ENCODE measurements around the gene HCCS. TPM values are rescaled to one million over a fixed set of nuclear protein-coding genes. Genes with fewer than 3 reads are reported as not detected.

Gene HCCS
- total RNA-seq, result 10 to 100 TPM; 33.9 to 36.6 TPM

DNA sequence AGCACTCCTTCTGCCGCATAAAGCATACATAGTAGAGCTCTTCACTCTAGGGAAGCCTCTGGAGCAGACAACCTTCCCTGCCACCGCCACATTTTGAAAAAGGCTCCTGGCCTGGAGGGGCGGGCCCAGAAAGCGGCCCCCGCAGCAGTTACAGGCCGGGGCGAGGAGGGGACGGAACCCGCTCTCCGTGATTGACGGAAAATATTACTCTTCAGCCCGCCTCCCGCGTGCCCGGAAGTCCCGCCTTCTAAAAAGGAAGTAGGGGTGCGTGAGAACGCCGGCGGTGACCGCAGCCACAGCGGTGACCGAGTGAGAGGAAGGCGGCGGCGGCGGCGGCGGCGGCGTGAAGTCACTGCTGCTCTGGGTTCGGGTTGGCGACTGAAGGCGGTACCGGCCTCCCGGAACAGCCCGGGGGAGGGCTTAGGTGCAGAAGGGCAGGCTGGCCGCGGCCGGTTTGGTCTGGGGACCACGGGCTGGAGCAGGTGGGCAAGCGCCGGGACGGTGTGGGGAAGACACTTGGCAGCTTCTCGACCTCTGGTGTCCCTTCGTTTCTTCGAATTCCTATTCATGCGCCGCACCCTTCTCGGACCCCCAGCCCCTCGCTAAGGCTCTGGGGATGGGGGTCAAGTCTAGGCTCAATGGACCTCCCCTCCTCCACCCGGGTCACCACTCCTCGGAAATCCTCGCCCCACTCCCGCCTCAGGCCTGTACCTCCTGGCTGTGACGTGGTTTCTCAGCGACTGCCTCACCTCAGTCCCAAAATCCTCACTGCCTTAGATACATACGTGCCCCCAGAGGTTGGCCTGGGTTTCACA, at the start of gene HCCS:
TSS of gene HCCS (plus strand) at position 296 of the 815 bp plus-strand sequence. CDS start 729 bp downstream, outside the sequence.
- Mint-ChIP-seq H3K27ac (peak within 1 kb of the TSS; percentile 98), H3K4me1 (peaks cover 21% of the 10 kb centered on the region), H3K27me3 (no peaks in the 10 kb centered on the region), H3K36me3 (peaks cover 7% of the 10 kb centered on the region), H3K9me3 (no peaks in the 10 kb centered on the region), H3K4me3 (no peak within 1 kb of the TSS)
- peak; percentile 83 for DNase-seq

DNA sequence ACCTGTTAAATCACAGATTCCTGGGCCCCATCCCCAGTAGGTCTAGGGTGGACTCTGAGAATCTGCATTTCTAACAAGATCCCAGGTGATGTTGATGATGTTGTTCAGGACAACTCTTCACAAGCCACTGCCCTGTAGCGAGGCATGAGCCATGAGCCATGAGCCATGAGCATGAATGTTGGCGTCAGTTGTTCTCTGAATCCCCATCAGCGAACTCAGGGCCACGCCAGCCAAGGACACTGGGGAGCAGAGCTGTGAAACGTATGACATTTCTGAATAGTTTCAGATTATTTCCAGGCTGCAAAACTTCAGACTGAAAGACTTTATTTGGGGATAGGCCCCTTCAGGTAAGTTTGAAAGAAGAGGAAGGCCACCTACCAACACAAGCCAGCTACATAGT, 46.9 kb upstream of the HCCS start:
- Mint-ChIP-seq H3K27me3 (no peaks in the 10 kb centered on the region), H3K36me3 (no peaks in the 10 kb centered on the region), H3K4me3 (no peak overlapping the region), H3K9me3 (no peaks in the 10 kb centered on the region), H3K27ac (no peak overlapping the region), H3K4me1 (no peaks in the 10 kb centered on the region)
- DNase-seq, result no peak

DNA sequence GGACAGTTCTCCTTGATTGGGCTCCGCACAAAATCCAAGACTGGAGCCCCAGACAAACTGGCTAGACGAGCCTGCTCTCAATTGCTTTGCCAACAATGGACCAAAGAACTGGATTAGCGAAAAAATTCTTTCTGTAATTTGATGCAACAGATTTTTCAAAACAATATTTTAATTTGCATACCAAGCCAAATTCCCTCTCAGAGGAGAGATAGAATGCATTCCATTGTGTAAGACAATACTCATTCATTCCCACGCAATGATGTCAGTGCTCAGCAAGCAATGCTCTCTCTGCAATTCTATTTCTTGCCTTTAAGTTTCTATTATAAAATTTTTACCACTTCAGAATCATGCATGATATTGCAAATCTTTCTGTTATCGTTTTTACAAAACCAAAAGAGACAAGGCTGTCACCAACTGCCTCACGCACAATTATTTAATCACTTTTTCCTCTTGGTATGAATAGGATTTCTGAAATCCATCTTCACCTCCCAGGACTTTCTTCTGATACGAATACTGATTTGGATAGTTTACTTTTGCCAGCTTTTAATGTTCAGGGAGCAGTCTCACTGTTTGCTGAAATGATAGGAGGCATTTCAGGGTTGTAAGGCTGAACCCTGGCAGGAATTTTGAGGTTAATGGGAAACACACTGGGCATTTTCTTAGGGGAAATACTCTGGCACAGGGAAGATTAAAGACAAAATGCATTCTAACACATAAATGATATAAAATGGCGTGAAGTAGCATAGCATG, 46.1 kb upstream of the HCCS start:
- no peak for DNase-seq
- Mint-ChIP-seq H3K9me3 (no peaks in the 10 kb centered on the region), H3K36me3 (no peaks in the 10 kb centered on the region), H3K4me1 (no peaks in the 10 kb centered on the region), H3K27me3 (no peaks in the 10 kb centered on the region), H3K4me3 (no peak overlapping the region), H3K27ac (no peak overlapping the region)

DNA sequence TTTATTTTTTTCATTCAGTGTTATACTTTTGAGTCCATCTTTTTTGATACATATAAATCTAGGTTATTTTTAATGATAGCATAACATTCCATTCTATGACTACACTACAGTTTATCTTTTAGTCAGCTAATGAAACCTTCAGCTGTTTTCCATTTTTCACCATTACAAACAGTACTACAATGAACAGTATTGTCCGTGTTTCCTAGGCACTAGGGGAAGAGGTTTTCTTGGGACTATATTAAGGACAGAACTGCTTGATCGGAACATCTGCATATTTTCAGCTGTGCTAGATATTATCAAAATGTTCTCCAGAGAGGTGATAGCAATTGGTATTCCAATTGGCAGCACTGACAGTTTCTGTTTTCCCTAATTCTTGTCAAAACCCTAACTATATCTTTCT, 44.3 kb upstream of the HCCS start:
- no peak for DNase-seq

DNA sequence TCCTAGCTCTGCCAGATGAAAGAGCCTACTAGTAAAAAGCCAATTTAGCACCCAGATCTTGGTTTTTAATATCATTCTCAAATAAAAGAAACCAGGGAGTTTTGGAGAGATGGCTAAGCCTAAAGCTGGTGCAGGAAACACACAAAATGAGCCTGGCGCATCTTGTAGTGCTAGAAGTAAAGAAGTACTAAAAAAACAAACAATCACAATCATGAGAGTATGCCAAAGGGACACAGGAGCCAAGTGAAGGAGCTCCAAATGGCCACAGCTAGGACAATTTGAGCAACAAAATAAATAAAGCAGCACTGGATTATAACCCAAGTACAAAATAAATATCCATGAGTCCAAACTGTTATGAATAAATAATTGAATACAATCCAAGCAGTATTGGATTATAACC, 37.8 kb upstream of the HCCS start:
- Mint-ChIP-seq H3K27ac (no peak overlapping the region), H3K4me3 (no peak overlapping the region), H3K9me3 (peaks cover 1% of the 10 kb centered on the region), H3K36me3 (no peaks in the 10 kb centered on the region), H3K27me3 (no peaks in the 10 kb centered on the region), H3K4me1 (no peaks in the 10 kb centered on the region)
- no peak for DNase-seq

More for the DNA sequence above, 44.3 kb upstream of the HCCS start:
- Mint-ChIP-seq H3K4me1 (no peaks in the 10 kb centered on the region), H3K27me3 (no peaks in the 10 kb centered on the region), H3K4me3 (no peak overlapping the region), H3K36me3 (no peaks in the 10 kb centered on the region), H3K27ac (no peak overlapping the region), H3K9me3 (no peaks in the 10 kb centered on the region)

DNA sequence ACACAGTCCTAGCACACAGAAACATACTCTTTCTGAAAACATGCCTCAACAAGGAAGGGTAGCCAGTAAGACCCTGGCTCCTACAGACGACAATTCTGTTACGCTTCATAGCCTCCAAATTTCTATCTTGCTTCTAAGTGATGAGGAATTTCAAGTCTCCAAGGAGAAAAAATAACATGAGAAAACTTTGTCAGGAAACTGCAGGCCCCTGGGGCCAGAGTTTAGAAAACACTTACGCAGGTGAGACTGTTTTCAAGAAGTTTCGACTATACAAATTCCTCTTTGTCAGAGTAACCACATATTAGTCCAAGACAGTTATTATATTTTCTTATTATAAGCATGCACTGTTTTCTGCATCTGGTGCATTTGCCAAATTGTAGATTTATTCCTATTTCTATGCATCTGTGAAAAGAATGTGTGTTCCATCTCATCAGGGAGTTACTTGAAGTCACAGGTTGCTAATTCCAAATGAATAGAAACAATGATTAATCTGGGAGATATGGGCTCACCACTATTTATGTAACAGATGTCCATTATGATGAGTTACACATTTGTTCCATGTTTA, 30.3 kb upstream of the HCCS start:
- Mint-ChIP-seq H3K4me3 (no peak overlapping the region), H3K27ac (no peak overlapping the region), H3K36me3 (no peaks in the 10 kb centered on the region), H3K4me1 (no peaks in the 10 kb centered on the region), H3K27me3 (no peaks in the 10 kb centered on the region), H3K9me3 (no peaks in the 10 kb centered on the region)
- DNase-seq, result no peak

DNA sequence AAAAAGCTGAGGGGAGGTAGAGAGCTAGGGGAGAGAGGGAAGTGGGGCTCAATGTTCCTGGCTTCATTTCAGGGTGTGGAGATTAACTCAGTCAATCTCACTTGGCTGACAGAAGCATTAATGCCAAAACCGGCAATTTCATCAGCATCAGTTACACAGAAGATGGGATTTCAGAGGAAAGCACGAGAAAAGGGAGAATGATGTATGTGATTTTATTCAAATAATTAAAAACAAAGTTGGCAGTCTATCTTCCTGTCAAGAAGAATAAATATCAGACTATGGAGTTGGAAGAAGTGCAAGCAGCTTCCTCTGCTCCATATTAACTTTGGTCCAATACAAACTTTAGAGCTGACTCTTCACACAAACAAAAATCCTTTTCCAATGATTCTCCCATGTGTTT, 29.6 kb upstream of the HCCS start:
- no peak overlapping the region for H3K27ac Mint-ChIP-seq
- no peaks in the 10 kb centered on the region for H3K9me3 Mint-ChIP-seq
- no peaks in the 10 kb centered on the region for H3K36me3 Mint-ChIP-seq

DNA sequence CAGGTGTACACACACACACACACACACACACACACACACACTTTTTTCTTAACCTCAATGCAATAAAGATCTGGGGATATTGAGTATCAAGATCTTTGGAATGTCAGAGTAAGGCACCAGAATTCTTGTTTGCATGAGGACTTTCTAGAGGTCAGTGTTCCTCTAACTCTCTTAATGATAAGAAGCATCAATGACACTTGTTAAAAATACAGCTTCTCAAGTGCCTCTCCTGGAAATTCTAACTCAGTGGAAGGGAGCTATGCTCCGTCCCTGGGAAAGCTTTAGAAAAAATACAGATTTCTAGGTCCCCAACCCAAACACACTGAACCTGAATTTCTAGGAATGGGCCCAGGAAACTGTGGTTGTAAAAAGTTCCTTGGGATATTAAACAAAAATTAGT, 25.8 kb upstream of the HCCS start:
- Mint-ChIP-seq H3K4me3 (no peak overlapping the region), H3K4me1 (no peaks in the 10 kb centered on the region), H3K9me3 (peaks cover 8% of the 10 kb centered on the region)

More for the DNA sequence above, 29.6 kb upstream of the HCCS start:
- no peaks in the 10 kb centered on the region for H3K27me3 Mint-ChIP-seq
- no peaks in the 10 kb centered on the region for H3K4me1 Mint-ChIP-seq
- no peak overlapping the region for H3K4me3 Mint-ChIP-seq
- no peak for DNase-seq

DNA sequence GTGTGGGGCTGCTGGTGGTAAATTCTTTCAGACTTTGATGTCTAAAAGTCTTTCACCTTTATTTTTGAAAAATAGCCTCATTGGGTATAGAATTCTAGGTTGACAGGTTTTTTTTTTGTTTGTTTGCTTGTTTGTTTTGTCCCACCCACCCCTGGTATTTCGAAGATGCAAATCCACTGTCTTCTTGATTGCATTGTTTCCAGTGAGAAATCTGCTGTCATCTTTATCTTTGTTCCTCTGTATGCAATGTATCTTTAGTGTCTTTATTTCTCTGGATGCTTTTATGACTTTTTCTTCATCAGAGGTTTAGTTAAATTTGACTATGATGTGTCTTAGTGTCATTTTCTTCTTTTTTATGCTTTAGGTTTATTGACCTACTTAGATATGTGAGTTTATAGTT, 21.3 kb upstream of the HCCS start:
- Mint-ChIP-seq H3K27me3 (no peaks in the 10 kb centered on the region), H3K4me3 (no peak overlapping the region), H3K27ac (no peak overlapping the region), H3K4me1 (no peaks in the 10 kb centered on the region), H3K9me3 (peaks cover 11% of the 10 kb centered on the region), H3K36me3 (peaks cover 3% of the 10 kb centered on the region)
- no peak for DNase-seq

More for the DNA sequence above, 25.8 kb upstream of the HCCS start:
- Mint-ChIP-seq H3K27ac (no peak overlapping the region), H3K36me3 (peaks cover under 1% of the 10 kb centered on the region), H3K27me3 (no peaks in the 10 kb centered on the region)
- no peak for DNase-seq

DNA sequence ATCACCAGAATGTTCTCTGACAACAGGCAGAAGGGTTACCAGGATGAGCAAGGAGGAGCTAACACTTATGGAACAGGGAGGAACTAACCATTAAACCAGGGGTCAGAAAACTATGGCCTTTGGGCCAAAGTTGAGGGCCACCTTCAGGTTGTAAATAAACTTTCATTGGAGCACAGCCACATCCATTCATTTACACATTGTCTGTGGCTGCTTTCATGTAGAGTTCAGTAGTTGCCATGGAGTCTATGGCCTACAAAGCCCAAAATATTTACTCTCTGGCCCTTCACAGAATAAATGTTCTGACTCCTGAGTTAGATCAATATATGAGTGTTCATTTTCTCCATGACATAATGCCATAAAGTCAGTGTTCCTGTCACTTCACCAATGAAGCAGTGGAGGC, 13.2 kb upstream of the HCCS start:
- no peak for DNase-seq
- no peak overlapping the region for H3K27ac Mint-ChIP-seq
- no peaks in the 10 kb centered on the region for H3K36me3 Mint-ChIP-seq
- H3K4me3 Mint-ChIP-seq, result no peak overlapping the region
- no peaks in the 10 kb centered on the region for H3K9me3 Mint-ChIP-seq
- H3K27me3 Mint-ChIP-seq, result no peaks in the 10 kb centered on the region
- H3K4me1 Mint-ChIP-seq, result no peaks in the 10 kb centered on the region

DNA sequence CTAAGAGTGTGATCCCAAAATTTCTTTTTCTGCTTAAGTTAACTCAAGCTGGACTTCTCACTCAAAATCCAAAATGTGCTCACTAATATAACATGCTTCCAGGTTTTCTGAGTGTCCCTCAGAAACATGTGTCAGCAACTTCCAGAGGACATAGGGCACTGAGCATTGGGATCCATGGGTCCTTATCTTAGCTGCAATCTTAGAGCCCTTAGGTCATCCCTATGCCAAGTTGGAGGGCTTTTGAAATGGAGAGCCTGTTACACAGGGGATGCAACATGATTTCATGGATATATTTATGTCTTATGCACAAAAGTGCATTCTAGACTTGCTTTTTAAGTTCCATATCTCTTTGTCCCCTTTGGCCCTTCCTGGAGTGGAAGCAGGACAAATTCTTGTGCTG, 11.7 kb upstream of the HCCS start:
- Mint-ChIP-seq H3K9me3 (no peaks in the 10 kb centered on the region), H3K36me3 (no peaks in the 10 kb centered on the region), H3K27me3 (no peaks in the 10 kb centered on the region), H3K4me1 (no peaks in the 10 kb centered on the region), H3K4me3 (no peak overlapping the region), H3K27ac (no peak overlapping the region)
- no peak for DNase-seq

DNA sequence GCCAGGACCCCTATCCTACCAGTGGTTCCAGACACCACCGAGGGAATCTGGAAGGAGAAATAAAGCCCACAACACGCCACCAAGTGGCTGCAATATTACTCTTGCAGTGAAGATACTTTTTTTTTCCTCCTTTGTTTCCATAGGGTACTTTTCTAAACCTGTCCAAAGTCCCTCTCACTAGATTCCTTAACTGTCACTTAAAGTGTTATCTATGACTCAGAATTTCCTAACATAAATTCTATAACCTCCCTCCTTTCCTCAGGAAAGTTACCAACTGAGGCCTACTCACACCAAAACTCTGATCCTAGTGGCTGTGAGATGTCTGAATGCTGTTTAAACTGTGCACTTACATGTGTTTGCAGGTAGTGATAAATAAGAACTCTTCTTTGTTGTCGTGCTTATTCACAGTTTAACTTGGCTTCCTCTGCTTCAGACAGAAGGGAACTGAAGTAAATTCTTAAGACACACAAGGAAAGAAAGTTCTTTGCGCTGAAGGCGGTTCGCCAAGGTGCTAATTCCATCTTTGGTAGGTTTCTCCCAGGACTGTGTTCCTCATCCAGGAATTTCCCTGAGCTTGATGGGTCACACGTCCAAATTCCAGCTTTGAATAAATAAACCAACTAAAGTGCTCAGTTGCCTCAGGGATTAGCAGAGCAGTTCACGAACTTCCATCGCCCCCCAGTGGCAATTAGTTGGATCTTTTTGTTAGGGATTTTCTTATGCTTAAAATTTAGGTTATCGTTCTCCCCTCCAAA, 10.7 kb upstream of the HCCS start:
- no peaks in the 10 kb centered on the region for H3K4me1 Mint-ChIP-seq
- H3K27me3 Mint-ChIP-seq, result no peaks in the 10 kb centered on the region
- H3K36me3 Mint-ChIP-seq, result no peaks in the 10 kb centered on the region
- no peak for DNase-seq
- no peak overlapping the region for H3K27ac Mint-ChIP-seq
- H3K9me3 Mint-ChIP-seq, result no peaks in the 10 kb centered on the region
- no peak overlapping the region for H3K4me3 Mint-ChIP-seq

DNA sequence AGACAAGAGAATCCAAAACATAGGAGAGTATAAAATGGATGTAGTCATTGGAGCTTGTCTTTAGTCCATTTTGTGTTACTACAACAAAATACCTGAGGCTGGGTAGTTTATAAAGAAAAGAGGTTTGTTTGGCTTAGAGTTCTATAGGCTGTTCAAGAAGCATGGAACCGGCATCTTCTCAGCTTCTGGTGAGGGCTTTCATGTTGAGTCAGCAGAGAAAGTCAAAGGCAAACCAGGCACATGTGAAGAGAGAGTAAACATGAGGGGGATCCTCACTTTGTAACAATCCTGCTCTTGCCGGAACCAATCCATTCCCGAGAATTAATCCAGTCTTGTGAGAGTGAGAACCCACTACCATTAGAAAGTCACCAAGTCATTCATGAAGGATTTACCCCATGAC, 8.1 kb upstream of the HCCS start:
- no peaks in the 10 kb centered on the region for H3K9me3 Mint-ChIP-seq
- DNase-seq, result no peak
- no peaks in the 10 kb centered on the region for H3K27me3 Mint-ChIP-seq
- no peaks in the 10 kb centered on the region for H3K4me1 Mint-ChIP-seq
- no peak overlapping the region for H3K27ac Mint-ChIP-seq
- H3K4me3 Mint-ChIP-seq, result no peak overlapping the region
- H3K36me3 Mint-ChIP-seq, result peaks cover 3% of the 10 kb centered on the region

DNA sequence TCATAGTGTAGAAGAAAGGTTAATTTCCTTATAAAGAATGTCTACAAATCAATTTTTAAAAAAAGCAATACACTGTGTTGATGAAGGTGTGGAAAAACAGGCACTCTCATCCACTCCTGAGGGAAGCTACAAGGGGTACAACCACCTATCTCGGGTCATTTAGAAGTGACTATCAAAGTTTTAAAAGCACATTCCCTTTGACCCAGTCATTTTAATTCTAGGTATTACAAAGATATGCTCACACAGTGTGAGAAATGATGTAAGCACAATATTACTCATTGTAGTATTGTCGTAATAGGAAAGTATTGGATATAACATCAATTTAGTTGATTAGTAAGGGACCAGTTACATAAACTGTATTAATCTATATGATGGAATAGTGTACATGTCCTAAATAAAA, 7.4 kb upstream of the HCCS start:
- DNase-seq, result no peak
- Mint-ChIP-seq H3K9me3 (no peaks in the 10 kb centered on the region), H3K27me3 (no peaks in the 10 kb centered on the region), H3K36me3 (peaks cover 3% of the 10 kb centered on the region), H3K4me1 (no peaks in the 10 kb centered on the region), H3K27ac (no peak overlapping the region), H3K4me3 (no peak overlapping the region)

DNA sequence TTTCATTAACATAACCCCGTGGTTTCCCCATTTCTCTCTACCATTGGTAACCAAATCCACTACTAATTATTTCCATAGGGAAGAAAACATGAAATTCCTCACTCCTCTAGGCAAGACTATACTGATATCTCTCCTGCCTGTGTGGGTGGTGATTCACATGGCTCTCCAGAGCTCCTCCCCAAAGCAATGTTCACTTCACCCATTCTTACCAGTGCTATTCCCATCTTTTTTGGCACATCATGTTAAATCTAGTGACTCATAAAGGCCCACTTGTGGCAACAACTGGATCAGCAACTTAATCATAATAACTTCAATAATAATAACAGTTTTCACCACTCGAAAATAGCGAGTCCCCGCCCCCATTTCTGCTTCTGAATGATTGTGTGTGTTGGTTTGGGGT, 6.1 kb upstream of the HCCS start:
- Mint-ChIP-seq H3K4me3 (no peak overlapping the region), H3K27me3 (no peaks in the 10 kb centered on the region), H3K4me1 (no peaks in the 10 kb centered on the region), H3K27ac (no peak overlapping the region), H3K36me3 (peaks cover 3% of the 10 kb centered on the region), H3K9me3 (no peaks in the 10 kb centered on the region)
- DNase-seq, result no peak
